Transverse colon (tissue), 4 donors: ENCODE data around the gene ARHGEF7. TPM values are rescaled to one million over a fixed set of nuclear protein-coding genes. Genes with fewer than 3 reads are reported as not detected.

Experiments used
- DNase-seq: peaks from one replicate; pipeline ENCODE4 v3.0.0-alpha.2; 2019
- H3K27ac ChIP-seq, 4 donors: fragments of 200-600 bp; sonication (generic); 2 replicates each; pipeline ENCODE4 v1.5.1; 2016 to 2018; ENCODE audit warnings: inconsistent platforms in 4 of 4
- H3K27me3 ChIP-seq: fragments of 200-600 bp; sonication (generic); 2 replicates; pipeline ENCODE4 v1.5.1; 2017; ENCODE audit warnings: inconsistent platforms
- H3K36me3 ChIP-seq, 4 donors: fragments of 200-600 bp; sonication (generic); 2 replicates each; pipeline ENCODE4 v1.5.1; 2017 to 2019; ENCODE audit warnings: inconsistent platforms in 4 of 4
- H3K4me1 ChIP-seq, 4 donors: fragments of 200-600 bp; sonication (generic); 2 replicates each; pipeline ENCODE4 v1.5.1; 2017 to 2020; ENCODE audit warnings: inconsistent platforms in 4 of 4
- H3K4me3 ChIP-seq, 4 donors: fragments of 200-600 bp; sonication (generic); 1 replicate in 1 of 4; 2 replicates in 3 of 4; pipeline versions ENCODE4 v1.5.1 to v1.6.1; 2017 to 2019; ENCODE audit warnings: inconsistent platforms in 4 of 4
- H3K9me3 ChIP-seq, 2 donors: fragments of 200-600 bp; sonication (generic); 2 replicates each; pipeline ENCODE4 v1.5.1; 2017 to 2019; ENCODE audit warnings: inconsistent platforms in 2 of 2
- CTCF ChIP-seq, 5 experiments: fragments of 200-600 bp in 3 of 5; fragments of 450-650 bp in 2 of 5; sonication (generic) in 3 of 5; IDR thresholded peaks; 1 replicate in 2 of 5; 2 replicates in 3 of 5; pipeline ENCODE4 v1.5.1; 2016 to 2017; ENCODE audit warnings: antibody characterized with exemption in 5 of 5, inconsistent platforms in 3 of 5, mild to moderate bottlenecking in 2 of 5, moderate library complexity in 1 of 5
- EP300 ChIP-seq: sonication (generic); formaldehyde crosslinking; IDR thresholded peaks from one replicate; pipeline ENCODE4 v1.6.1; 2017; ENCODE audit warnings: antibody characterized with exemption, low read depth
- POLR2A ChIP-seq: fragments of 450-650 bp; IDR thresholded peaks from one replicate; pipeline ENCODE4 v1.6.1; 2016; ENCODE audit warnings: antibody characterized with exemption, mild to moderate bottlenecking, moderate library complexity
- POLR2AphosphoS5 ChIP-seq, 3 donors: sonication (generic); formaldehyde crosslinking; IDR thresholded peaks; one replicate each; pipeline ENCODE4 v1.6.1; 2016; ENCODE audit warnings: antibody characterized with exemption in 3 of 3
- WGBS, 2 donors: methylation state at CpG; one replicate each; pipeline ENCODE4 v1.1.5; 2018; ENCODE audit warnings: low coverage in 1 of 2; 5-methylcytosine and 5-hydroxymethylcytosine counted together
- in situ Hi-C, 4 donors: fragments of 200-750 bp; cut with MboI; loops; one replicate each; pipeline versions ENCODE4 v1.15.0 to v1.15.1; 2017; ENCODE audit warnings: low sequenced_read_pairs in 3 of 4, low pct_ligation_motif_present in 1 of 4, low pct_unique_long_range_greater_than_20kb in 1 of 4
- intact Hi-C: fragments of 100-400 bp; cut with DNase I; formaldehyde crosslinking; loops from one replicate; pipeline ENCODE4 v1.15.1; 2023; ENCODE audit warnings: low total_unique reads
- total RNA-seq, 4 donors: library from RNA; depleted of rRNA; stranded (reverse); fragments of >200 nt; gene quantifications; one replicate each; pipeline ENCODE4 v1.1.0, GENCODE V29; 2016

ARHGEF7 gene
- total RNA-seq, 4 donors from 2014 or later: 62.3 to 104 (median 75.6) TPM

GRCh38 chr13:111211789-111212516 lies 96.8 kb downstream of the ARHGEF7 start:
- Histone ChIP-seq H3K27me3 (no peaks in the 10 kb centered on the region), H3K9me3 (no peaks in the 10 kb centered on the region), H3K27ac (no peak overlapping the region), H3K4me3 (no peak overlapping the region), H3K36me3 (no peaks in the 10 kb centered on the region), H3K4me1 (peaks cover 0 to 25% (median 3%) of the 10 kb centered on the region in 4 donors)
- intact Hi-C loops (loop anchor here (10.0 kb wide), 1 partner anchor 57 kb away; no protein-coding TSS in a partner anchor), in situ Hi-C loops (loop anchor here in 1 of 4 donors (25.0 kb wide), 1 partner anchor 300 kb away; the partner anchor contains the start of gene ANKRD10)
- no peak for DNase-seq
- TF ChIP-seq CTCF (IDR thresholded peaks at IDR 0.05) (no peak), EP300 (no peak), POLR2AphosphoS5 (IDR thresholded peaks at IDR 0.05) (no peak), POLR2A (no peak)
- WGBS, 2 donors: 85 to 88% methylated on average over 13 of the region's 13 CpGs

GRCh38 chr13:111212517-111212873 lies 97.4 kb downstream of the ARHGEF7 start:
- Histone ChIP-seq H3K4me3 (no peak overlapping the region), H3K36me3 (no peaks in the 10 kb centered on the region), H3K9me3 (no peaks in the 10 kb centered on the region), H3K27me3 (no peaks in the 10 kb centered on the region), H3K27ac (no peak overlapping the region), H3K4me1 (peaks cover 0 to 25% (median 3%) of the 10 kb centered on the region in 4 donors)
- intact Hi-C loops: loop anchor here (10.0 kb wide), 1 partner anchor 58 kb away; no protein-coding TSS in a partner anchor
- WGBS, 2 donors: 84 to 91% methylated on average over 1 to 4 of the region's 4 CpGs
- in situ Hi-C loops: loop anchor here in 1 of 4 donors (25.0 kb wide), 1 partner anchor 300 kb away; the partner anchor contains the start of gene ANKRD10
- no peak for TF ChIP-seq POLR2AphosphoS5 (IDR thresholded peaks at IDR 0.05)
- no peak for TF ChIP-seq EP300
- no peak for TF ChIP-seq POLR2A
- TF ChIP-seq CTCF (IDR thresholded peaks at IDR 0.05): no peak
- no peak for DNase-seq

GRCh38 chr13:111213964-111214726 lies 99.0 kb downstream of the ARHGEF7 start:
- intact Hi-C loops (loop anchor here (10.0 kb wide), 1 partner anchor 59 kb away; no protein-coding TSS in a partner anchor), in situ Hi-C loops (loop anchor here in 1 of 4 donors (25.0 kb wide), 1 partner anchor 302 kb away; the partner anchor contains the start of gene ANKRD10)
- DNase-seq: no peak
- TF ChIP-seq POLR2A (no peak), CTCF (IDR thresholded peaks at IDR 0.05) (no peak), POLR2AphosphoS5 (IDR thresholded peaks at IDR 0.05) (no peak), EP300 (no peak)
- 48 to 82% methylated on average over 5 to 20 of the region's 22 CpGs for WGBS, 2 donors
- Histone ChIP-seq H3K36me3 (no peaks in the 10 kb centered on the region), H3K27ac (no peak overlapping the region), H3K4me1 (peaks cover 0 to 33% (median 3%) of the 10 kb centered on the region in 4 donors), H3K27me3 (no peaks in the 10 kb centered on the region), H3K4me3 (no peak overlapping the region), H3K9me3 (no peaks in the 10 kb centered on the region)
